ENCODE measurements around the gene TTYH1. TPM values are rescaled to one million over a fixed set of nuclear protein-coding genes. Genes with fewer than 3 reads are reported as not detected.
"Not testable (repeated sequence)": the region's sequence is repeated elsewhere in the genome, so short reads cannot be mapped to it uniquely, and the experiment has no call there.

The TTYH1 gene
- total RNA-seq, 1 donor from 2014 or later: 72.2 TPM

DNA sequence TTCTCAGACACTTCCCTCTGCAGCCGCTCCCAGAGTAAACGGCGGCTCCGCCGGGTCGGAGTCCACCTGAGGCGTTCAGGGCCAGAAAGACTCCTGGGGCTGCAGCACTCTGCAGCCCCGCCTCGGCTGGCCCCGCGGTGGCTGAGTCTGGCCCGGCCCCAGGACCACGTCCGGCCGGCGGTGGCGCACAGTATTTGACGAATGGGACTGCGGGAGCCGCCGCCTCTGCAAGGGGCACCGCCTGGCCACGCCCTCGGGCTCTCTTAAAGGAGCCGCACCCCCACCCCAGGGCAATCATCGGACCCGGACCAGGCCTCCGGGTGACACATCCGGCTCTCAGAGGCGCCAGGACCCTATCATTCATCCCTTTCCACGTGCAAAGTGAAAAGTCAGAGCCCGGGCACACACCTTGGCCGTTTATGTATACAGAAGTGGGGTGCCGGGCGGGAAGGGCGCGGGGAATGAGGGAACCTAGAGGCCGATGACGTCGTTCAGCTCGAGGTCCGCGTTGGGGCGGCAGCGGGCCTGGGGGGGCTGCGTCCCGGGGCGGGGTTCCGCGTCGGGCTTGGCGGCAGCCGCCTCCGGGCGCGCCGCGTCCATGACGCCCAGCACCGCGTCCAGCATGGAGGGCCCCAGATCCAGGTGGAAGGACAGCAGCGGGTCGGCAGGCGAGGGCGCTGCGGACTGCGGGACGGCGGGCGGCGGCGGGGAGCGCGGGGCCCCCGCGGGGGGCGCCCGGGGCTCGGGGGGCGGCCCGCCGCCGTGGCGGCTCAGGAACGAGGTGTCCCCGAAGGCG is 49.6 kb downstream of the TTYH1 start:
- intact Hi-C loops (cut with DNase I): loop anchor here (5.0 kb wide), 1 partner anchor 437 kb away; no protein-coding TSS in a partner anchor
- ATAC-seq (peak; percentile 82), DNase-seq (ENCODE audit: low spot score) (peak; percentile 93)

DNA sequence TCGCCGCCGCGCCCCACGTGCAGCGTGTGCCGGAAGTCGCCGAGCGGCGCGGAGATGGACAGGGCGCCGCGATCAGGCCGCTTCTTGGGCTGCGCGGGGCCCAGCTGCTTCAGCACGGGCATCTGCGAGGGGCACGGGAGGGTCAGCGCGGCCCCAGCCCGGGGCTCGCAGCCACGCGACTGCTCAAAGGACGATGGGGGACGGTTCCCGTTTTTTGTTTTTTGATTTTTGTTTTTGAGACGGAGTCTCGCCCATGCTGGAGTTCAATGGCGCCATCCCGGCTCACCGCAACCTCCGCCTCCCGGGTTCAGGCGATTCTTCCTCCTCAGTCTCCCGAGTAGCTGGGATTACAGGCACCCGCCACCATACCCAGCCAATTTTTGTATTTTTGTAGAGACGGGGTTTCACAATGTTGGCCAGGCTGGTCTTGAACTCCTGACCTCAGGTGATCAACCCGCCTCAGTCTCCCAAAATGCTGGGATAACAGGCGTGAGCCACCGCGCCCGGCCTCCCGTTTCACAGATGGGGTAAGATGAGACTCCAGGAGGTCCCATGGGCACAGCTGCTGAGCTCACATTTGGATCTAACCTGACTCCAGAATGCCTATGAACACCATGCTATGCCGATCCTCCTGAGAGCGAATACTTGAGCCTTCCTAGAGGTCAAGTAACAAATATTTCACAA is 50.3 kb downstream of the TTYH1 start:
- no peak for ATAC-seq
- intact Hi-C loops (cut with DNase I): no loop called here
- peak; percentile 63 for DNase-seq (ENCODE audit: low spot score)

DNA sequence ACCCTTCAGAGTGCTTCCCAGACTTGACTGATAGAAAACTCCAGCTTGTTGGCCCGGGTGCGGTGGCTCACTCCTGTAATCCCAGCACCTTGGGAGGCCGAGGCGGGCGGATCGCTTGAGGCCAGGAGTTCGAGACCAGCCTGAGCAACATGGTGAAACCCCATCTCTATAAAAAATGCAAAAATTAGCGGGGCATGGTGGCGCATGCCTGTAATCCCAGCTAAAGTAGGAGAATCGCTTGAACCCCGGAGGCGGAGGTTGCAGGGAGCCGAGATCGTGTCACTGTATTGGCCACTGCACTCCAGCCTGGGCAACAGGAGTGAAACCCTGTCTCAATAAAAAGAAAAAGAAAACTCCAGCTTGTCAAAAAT is 50.8 kb downstream of the TTYH1 start:
- intact Hi-C loops (cut with DNase I); ATAC-seq: not testable (repeated sequence)
- DNase-seq (ENCODE audit: low spot score): peak; percentile 56

DNA sequence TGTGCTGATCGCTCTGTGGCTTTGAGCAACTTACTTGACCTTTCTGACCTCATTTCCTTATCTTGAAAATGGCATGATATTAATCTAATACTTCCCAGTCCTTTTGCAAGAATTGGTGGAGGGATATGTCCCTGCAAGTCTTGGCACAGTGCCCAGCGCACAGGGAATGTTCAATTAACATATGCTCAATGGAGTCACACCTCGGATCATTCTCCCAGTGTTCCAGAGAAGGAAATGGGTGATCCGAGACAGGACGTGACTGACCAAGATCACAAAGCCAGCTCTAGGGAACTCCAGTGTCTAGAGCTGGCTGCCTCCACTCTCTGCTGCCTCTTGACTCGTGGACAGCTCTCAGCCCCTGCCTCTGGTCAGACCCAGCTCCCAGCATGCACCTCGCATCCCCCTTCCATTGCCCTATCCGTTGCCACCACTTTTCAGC is 54.3 kb downstream of the TTYH1 start:
- no peak for ATAC-seq
- DNase-seq (ENCODE audit: low spot score): peak; percentile 69

DNA sequence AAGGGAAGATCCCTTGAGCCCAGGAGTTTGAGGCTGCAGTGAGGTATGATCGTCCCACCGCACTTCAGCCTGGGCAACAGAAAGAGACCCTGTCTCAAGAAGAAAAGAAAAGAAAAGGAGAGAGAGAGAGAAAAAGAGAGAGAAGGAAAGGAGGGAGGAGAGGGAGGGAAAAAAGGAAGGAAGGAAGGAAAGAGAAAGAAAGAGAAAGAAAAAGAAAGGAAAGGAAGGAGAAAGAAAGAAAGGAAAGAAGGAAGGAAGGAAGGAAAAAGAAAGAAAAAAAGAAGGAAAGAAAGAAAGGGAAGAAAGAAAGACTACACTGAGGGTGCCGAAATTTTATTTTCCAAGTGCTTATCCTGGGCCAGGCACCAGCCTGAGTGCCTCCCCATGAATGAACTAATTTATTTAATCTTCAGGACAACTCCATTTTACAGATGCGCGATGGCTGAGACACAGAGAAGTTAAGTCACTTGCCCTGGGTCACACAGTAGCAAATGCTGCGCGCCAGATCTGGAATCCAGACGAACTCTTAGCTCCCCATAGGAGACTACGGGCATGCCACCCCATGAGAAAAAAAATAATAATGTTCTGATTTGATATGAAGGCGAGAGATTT is 55.1 kb downstream of the TTYH1 start:
- intact Hi-C loops (cut with DNase I): no loop called here
- ATAC-seq: no peak

More for the DNA sequence above, 54.3 kb downstream of the TTYH1 start:
- intact Hi-C loops (cut with DNase I): no loop called here

DNA sequence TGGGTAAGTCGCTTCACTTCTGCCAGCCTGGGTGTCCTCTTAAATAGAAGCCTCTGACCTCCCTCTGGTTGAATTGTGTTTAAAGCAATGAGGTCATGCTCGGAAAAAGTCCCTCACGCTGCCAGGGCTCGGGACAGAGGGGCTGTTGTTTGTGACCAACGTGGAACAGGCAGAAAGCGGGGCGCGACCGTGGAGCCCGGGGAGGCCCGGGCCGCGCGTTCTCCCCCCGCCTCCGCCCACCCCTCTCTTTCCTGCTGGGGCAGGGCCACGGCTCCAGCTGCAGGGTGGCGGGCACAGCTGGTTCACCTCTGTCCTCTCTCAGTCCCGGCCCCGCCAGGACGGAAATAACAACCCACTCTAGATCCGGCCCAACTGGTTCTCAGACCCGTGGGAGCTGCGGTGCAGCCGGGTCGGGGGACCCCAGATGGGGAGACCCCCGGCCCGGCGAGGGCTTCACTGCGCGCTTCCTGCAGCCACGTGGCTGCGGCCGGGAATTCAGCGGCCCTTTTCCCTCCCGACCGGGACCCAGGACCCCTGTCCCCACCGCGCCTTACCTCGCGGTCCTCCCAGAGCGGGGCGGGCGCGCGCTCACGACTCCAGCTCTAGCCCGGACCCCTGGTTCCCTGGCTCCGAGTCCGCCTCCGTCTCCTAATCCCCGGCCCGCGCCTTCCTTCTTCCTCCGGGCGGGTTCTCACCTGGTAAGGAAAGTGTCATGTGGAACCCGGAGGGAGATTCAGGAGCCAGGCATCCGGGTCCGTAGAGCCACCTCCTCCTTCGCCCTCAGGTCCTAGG is 55.9 kb downstream of the TTYH1 start:
- intact Hi-C loops (cut with DNase I): no loop called here
- DNase-seq (ENCODE audit: low spot score) (peak; percentile 84), ATAC-seq (peak; percentile 72)

More for the DNA sequence above, 55.1 kb downstream of the TTYH1 start:
- peak; percentile 41 for DNase-seq (ENCODE audit: low spot score)

DNA sequence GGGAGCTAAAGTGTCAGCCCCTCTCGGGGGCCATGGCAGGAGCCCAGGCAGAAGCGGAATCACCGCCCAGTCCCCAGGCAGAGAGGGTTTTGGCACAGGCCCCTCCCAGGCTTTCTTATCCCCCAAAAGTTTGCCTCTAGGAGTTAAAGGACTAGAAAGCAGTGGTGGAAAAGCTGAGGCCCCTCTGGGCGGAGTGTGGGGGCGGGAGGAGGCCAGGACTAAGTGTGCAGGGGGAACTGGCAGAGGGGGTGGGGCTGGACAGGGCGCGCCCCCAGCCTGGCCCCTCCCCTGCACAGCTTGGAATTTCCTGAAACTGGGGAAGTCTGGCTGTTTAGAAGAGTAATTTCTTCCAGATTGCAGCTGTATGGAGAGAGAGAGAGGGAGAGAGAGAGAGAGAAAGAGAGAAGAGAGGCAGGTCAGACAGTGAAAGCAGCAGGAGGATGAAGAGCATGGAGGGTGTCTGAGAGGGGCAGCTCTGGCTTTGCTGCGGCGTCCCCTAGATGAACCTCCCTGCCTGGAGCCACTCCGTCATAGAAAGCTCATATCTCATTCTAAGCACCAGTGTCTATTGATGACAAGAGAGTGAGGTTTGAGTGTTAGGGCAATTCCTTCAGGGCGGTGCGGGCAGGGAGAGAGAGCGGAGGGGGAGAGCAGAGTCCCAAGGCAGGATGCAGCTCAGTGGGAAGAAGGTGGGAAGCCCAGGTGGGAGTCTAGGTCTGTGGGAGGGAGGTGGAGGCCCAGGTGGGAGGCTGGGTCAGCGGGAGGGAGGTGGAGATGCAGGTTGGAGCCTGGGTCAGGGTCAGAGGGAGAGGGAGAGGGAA is 58.0 kb downstream of the TTYH1 start, which contains the start of gene CDC42EP5:
CDC42EP5 (minus strand) TSS at position 226 of the 821 bp plus-strand sequence. CDS start 7,749 bp downstream, outside the sequence.
- intact Hi-C loops (cut with DNase I): no loop called here

DNA sequence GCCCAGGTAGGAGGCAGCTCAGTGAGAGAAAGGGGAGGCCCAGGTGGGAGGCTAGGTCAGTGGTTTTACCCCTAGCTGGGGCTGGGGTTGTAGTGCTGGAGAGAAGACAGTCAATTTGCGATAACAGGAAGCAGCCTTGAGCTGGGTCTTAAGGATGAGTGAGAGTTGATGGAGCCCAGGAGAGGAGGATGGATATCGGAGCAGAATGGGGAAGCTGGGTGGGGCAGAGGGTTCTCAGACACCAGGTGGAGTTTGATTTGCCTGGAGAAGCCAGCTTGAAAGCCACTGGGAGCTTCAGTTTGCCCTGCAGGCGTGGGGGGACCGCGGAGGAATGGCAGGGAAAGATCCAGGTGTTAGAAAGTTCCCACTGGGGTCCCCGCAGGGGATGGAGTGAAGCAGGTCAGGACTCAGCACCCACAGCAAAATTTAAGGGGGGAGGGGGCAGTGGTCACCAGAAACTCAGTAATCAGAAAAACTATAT is 58.7 kb downstream of the TTYH1 start:
- ATAC-seq (peak; percentile 1), DNase-seq (ENCODE audit: low spot score) (peak; percentile 56)
- intact Hi-C loops (cut with DNase I): no loop called here

More for the DNA sequence above, 58.0 kb downstream of the TTYH1 start, which contains the start of gene CDC42EP5:
- DNase-seq (ENCODE audit: low spot score) (peak; percentile 89), ATAC-seq (peak; percentile 97)

DNA sequence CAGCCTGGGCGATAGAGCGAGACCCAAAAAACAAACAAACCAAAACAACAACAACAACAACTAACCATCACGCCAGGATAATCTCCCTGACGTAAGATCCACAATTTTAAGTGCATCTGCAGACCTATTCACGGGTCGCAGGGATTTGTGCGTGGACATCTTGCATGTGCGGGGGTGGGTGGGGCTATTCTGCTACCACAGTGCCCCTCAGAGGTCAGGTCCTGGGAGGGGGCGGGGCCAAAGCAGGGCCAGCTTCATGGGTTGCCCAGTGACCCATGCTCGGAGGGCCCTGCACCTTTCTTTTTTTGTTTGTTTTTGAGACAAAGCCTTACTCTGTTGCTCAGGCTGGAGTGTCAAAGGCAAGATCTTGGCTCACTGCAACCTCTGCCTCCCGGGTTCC is 60.4 kb downstream of the TTYH1 start:
- DNase-seq (ENCODE audit: low spot score) (no peak), ATAC-seq (no peak)
- intact Hi-C loops (cut with DNase I): no loop called here

DNA sequence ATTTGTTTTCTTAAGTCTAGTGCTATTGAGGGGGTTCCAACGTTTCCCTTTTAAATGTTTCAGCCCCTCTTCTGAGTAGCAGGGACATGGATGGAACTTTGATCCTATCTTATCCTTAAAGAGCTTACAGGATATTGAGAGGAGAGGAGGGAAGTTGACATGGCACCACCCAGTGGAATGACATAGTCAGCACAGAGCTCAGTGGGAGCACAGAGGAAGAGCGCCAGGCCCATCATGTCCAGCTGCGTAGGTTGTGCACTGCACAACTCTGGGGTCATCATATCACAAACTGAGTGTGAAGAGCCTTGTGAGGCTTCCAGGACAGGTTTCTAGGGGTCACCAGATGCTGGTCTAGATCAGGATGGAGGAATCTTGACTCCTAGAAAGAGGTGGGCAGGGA is 62.4 kb downstream of the TTYH1 start:
- intact Hi-C loops (cut with DNase I): no loop called here
- DNase-seq (ENCODE audit: low spot score) (no peak), ATAC-seq (no peak)

DNA sequence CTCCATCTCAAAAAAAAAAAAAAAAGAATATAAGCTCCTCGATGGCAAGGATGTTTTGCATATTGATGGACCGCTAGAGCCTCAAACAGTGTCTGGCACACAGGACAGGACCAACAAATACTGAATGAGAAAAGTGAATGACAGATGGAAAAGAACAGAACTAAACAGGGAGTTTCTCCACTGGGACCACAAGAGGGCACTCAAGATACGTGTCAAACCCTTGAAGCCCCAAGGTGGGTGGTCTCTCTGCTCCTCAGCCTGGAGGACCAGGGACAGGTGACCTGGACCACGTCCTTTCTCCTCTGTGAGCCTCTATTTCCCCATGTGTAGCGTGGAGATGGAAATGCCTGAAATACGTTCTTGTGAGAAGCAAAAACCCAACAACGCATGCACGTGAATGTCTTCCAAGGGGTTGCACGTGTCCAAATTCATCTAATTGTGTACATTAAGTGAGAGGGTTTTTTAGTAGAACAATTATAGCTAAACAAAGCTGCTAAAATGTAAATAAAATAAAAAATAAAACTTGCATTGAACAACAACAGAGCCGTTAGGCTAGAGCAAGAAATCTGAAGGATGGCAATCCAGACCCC is 63.5 kb downstream of the TTYH1 start:
- DNase-seq (ENCODE audit: low spot score) (peak; percentile 53), ATAC-seq (peak; percentile 38)
- intact Hi-C loops (cut with DNase I): no loop called here

DNA sequence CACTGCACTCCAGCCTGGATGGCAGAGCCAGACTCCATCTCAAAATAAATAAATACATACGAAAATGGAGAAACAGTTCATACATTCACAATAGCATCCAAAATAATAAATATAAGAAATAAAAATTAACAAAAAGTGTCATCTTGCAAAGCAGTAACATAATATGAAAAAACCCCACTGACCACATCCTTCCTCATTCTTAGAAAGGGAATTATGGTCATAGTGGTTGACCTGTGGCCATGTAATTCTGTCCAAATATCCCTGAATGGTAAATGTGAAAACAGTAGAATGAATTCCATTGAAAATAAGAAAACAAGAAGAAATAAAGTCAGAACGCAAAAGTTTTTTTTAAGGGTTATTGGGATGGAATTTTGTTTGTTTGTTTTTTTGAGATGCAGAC is 64.8 kb downstream of the TTYH1 start:
- ATAC-seq (no peak), DNase-seq (ENCODE audit: low spot score) (no peak)
- intact Hi-C loops (cut with DNase I): no loop called here

DNA sequence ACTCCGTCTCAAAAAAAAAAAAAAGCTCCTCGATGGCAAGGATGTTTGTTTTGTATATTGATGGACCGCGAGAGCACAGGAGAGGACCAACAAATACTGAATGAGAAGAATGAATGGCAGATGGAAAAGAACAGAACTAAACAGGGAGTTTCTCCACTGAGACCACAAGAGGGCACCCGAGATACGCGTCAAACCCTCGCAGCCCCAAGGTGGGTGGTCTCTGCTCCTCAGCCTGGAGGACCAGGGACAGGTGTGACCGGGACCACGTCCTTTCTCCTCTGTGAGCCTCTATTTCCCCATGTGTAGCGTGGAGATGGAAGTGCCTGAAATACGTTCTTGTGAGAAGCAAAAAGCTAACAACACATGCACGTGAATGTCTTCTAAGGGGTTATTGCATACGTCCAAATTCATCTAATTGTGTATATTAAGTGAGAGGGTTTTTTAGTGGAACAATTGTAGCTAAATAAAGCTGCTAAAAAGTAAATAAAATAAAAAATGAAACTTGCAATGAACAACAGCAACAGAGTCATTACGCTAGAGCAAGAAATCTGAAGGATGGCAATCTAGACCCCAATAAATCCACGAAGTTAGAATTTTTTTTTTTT is 66.2 kb downstream of the TTYH1 start:
- intact Hi-C loops (cut with DNase I): no loop called here
- peak; percentile 61 for ATAC-seq
- peak; percentile 58 for DNase-seq (ENCODE audit: low spot score)

DNA sequence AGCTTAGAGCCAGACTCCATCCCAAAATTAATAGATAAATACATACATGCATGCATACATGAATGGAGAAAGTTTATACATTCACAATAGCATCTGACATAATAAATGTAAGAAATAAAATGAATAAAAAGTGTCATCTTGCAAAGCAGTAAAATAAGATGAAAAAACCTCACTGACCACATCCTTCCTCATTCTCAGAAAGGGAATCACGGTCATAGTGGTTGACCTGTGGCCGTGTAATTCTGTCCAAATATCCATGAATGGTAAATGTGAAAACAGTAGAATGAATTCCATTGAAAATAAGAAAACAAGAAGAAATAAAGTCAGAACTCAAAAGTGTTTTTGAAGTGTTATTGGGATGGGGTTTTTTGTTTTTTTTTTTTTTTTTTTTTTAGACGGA is 67.6 kb downstream of the TTYH1 start:
- intact Hi-C loops (cut with DNase I): no loop called here
- DNase-seq (ENCODE audit: low spot score): no peak
- no peak for ATAC-seq

DNA sequence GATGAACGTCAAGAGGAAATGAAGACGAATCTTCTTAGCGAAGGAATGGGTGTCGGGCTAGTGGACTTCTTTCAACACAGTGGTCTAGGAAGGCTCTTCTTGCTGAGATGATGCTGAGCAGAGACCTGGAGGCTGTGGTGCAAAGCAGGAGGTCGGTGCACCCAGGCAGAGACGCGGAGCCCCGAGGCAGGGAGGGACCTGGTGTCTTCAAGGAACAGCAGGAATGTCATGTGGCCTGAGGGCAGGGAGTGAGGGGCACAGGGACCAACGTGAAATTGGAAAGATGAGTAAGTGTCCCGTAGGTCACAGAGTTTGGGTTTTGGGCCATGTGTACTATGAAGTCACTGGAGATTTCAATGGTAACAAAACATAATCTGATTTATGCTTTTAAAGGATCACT is 69.2 kb downstream of the TTYH1 start:
- ATAC-seq (no peak), DNase-seq (ENCODE audit: low spot score) (no peak)

DNA sequence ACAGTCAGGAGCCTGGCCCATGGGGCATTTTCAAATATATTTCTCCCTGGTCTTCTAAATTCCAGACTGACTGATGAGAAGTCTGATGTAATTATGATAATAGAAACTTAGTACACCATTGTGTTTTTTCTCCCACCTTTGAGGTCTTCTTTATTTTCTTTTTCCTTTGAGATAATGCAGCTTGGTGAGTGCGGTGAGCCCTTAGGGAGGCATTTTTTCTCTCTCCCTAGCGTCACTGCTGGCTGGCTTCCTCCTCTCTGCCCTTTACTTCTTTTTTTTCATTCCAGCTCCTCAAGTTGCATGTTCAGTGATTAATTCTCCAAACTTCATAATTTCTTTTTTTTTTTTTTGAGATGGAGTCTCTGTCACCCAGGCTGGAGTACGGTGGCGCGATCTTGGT is 70.6 kb downstream of the TTYH1 start:
- intact Hi-C loops (cut with DNase I): no loop called here
- ATAC-seq: no peak
- peak; percentile 33 for DNase-seq (ENCODE audit: low spot score)

More for the DNA sequence above, 69.2 kb downstream of the TTYH1 start:
- intact Hi-C loops (cut with DNase I): no loop called here

Data from sciatic nerve (tissue), 2 donors.